ENCODE data around the gene CCT5. TPM values are rescaled to one million over a fixed set of nuclear protein-coding genes. Genes with fewer than 3 reads are reported as not detected.
"Not testable (repeated sequence)": the region's sequence is repeated elsewhere in the genome, so short reads cannot be mapped to it uniquely, and the experiment has no call there.

CCT5 gene
- total RNA-seq, 2 experiments from 2014 or later, result 224 to 241 TPM

- CTCF ChIA-PET, result no interaction called here
- no peaks in the 10 kb centered on the region for H3K9me3 Mint-ChIP-seq
- no peak overlapping the region for H3K4me3 Mint-ChIP-seq
- H3K4me1 Mint-ChIP-seq, result peaks cover 11% of the 10 kb centered on the region
- POLR2A ChIA-PET, result interaction anchor here (0.6 kb wide), 1 partner anchor 18 kb away, joined by 3 read pairs; the partner anchor contains the start of gene CCT5
- peaks cover 35% of the 10 kb centered on the region for H3K36me3 Mint-ChIP-seq (ENCODE audit: low read depth)
- no peak overlapping the region for H3K27ac Mint-ChIP-seq
- peaks cover 2% of the 10 kb centered on the region for H3K27me3 Mint-ChIP-seq
- DNase-seq, result no peak
These were observed 18.0 kb downstream of the CCT5 start for GRCh38 chr5:10268100-10268499.

- Mint-ChIP-seq H3K27me3 (peaks cover 2% of the 10 kb centered on the region), H3K27ac (peak overlapping the region; percentile 7), H3K4me3 (no peak overlapping the region), H3K4me1 (peaks cover 33% of the 10 kb centered on the region), H3K9me3 (peaks cover 6% of the 10 kb centered on the region), H3K36me3 (ENCODE audit: low read depth) (peaks cover 2% of the 10 kb centered on the region)
- ChIA-PET CTCF (no interaction called here), POLR2A (no interaction called here)
- no peak for DNase-seq
These were observed 22.2 kb downstream of the CCT5 start for GRCh38 chr5:10272053-10272874.

- CTCF ChIA-PET; H3K36me3 Mint-ChIP-seq (ENCODE audit: low read depth); H3K4me3 Mint-ChIP-seq; H3K27me3 Mint-ChIP-seq; DNase-seq; POLR2A ChIA-PET; H3K9me3 Mint-ChIP-seq: not testable (repeated sequence)
- Mint-ChIP-seq H3K4me1 (peaks cover 33% of the 10 kb centered on the region), H3K27ac (peak overlapping the region; percentile 7)
These were observed 22.8 kb downstream of the CCT5 start for GRCh38 chr5:10272875-10273209.

GRCh38 chr5:10275460-10275859 is 25.4 kb downstream of the CCT5 start:
- peaks cover 6% of the 10 kb centered on the region for H3K9me3 Mint-ChIP-seq
- POLR2A ChIA-PET, result no interaction called here
- CTCF ChIA-PET, result no interaction called here
- H3K4me1 Mint-ChIP-seq, result peaks cover 33% of the 10 kb centered on the region
- peaks cover 2% of the 10 kb centered on the region for H3K36me3 Mint-ChIP-seq (ENCODE audit: low read depth)
- H3K27ac Mint-ChIP-seq, result no peak overlapping the region
- H3K4me3 Mint-ChIP-seq, result no peak overlapping the region
- DNase-seq, result no peak
- peaks cover 2% of the 10 kb centered on the region for H3K27me3 Mint-ChIP-seq

GRCh38 chr5:10275991-10276390 is 25.9 kb downstream of the CCT5 start:
- peaks cover 6% of the 10 kb centered on the region for H3K9me3 Mint-ChIP-seq
- ChIA-PET POLR2A (no interaction called here), CTCF (no interaction called here)
- DNase-seq, result no peak
- peaks cover 31% of the 10 kb centered on the region for H3K4me1 Mint-ChIP-seq
- no peak overlapping the region for H3K4me3 Mint-ChIP-seq
- H3K27ac Mint-ChIP-seq, result no peak overlapping the region
- H3K36me3 Mint-ChIP-seq (ENCODE audit: low read depth), result peaks cover 2% of the 10 kb centered on the region
- H3K27me3 Mint-ChIP-seq, result peaks cover 2% of the 10 kb centered on the region

- POLR2A ChIA-PET, result interaction anchor here (0.6 kb wide), 1 partner anchor 116 kb away, joined by 4 read pairs; no protein-coding TSS in a partner anchor
- CTCF ChIA-PET, result no interaction called here
These were observed 26.6 kb downstream of the CCT5 start for GRCh38 chr5:10276691-10277090.

GRCh38 chr5:10277773-10278630 is 27.9 kb downstream of the CCT5 start:
- POLR2A ChIA-PET, result no interaction called here
- no peaks in the 10 kb centered on the region for H3K27me3 Mint-ChIP-seq
- peaks cover 2% of the 10 kb centered on the region for H3K36me3 Mint-ChIP-seq (ENCODE audit: low read depth)

More at GRCh38 chr5:10276691-10277090, 26.6 kb downstream of the CCT5 start:
- H3K36me3 Mint-ChIP-seq (ENCODE audit: low read depth), result peaks cover 2% of the 10 kb centered on the region
- peaks cover 6% of the 10 kb centered on the region for H3K9me3 Mint-ChIP-seq
- no peak overlapping the region for H3K4me3 Mint-ChIP-seq
- peaks cover 31% of the 10 kb centered on the region for H3K4me1 Mint-ChIP-seq
- no peaks in the 10 kb centered on the region for H3K27me3 Mint-ChIP-seq
- no peak overlapping the region for H3K27ac Mint-ChIP-seq
- DNase-seq, result no peak

GRCh38 chr5:10278658-10279279 is 28.7 kb downstream of the CCT5 start:
- peaks cover 4% of the 10 kb centered on the region for H3K9me3 Mint-ChIP-seq
- POLR2A ChIA-PET, result no interaction called here

More at GRCh38 chr5:10277773-10278630, 27.9 kb downstream of the CCT5 start:
- peaks cover 23% of the 10 kb centered on the region for H3K4me1 Mint-ChIP-seq
- no peak overlapping the region for H3K4me3 Mint-ChIP-seq
- CTCF ChIA-PET, result no interaction called here
- peaks cover 6% of the 10 kb centered on the region for H3K9me3 Mint-ChIP-seq
- no peak for DNase-seq
- H3K27ac Mint-ChIP-seq, result no peak overlapping the region

GRCh38 chr5:10279328-10279727 is 29.2 kb downstream of the CCT5 start:
- no peak overlapping the region for H3K4me3 Mint-ChIP-seq
- peaks cover 20% of the 10 kb centered on the region for H3K4me1 Mint-ChIP-seq
- peaks cover 2% of the 10 kb centered on the region for H3K36me3 Mint-ChIP-seq (ENCODE audit: low read depth)
- ChIA-PET POLR2A (no interaction called here), CTCF (interaction anchor here (0.8 kb wide), 1 partner anchor 10 kb away, joined by 4 read pairs; no protein-coding TSS in a partner anchor)
- no peak for DNase-seq
- no peak overlapping the region for H3K27ac Mint-ChIP-seq
- no peaks in the 10 kb centered on the region for H3K27me3 Mint-ChIP-seq
- H3K9me3 Mint-ChIP-seq, result no peaks in the 10 kb centered on the region

More at GRCh38 chr5:10278658-10279279, 28.7 kb downstream of the CCT5 start:
- DNase-seq, result no peak
- H3K27me3 Mint-ChIP-seq, result no peaks in the 10 kb centered on the region
- peaks cover 21% of the 10 kb centered on the region for H3K4me1 Mint-ChIP-seq
- CTCF ChIA-PET, result interaction anchor here (0.8 kb wide), 1 partner anchor 9 kb away, joined by 4 read pairs; no protein-coding TSS in a partner anchor
- H3K27ac Mint-ChIP-seq, result no peak overlapping the region
- peaks cover 2% of the 10 kb centered on the region for H3K36me3 Mint-ChIP-seq (ENCODE audit: low read depth)
- H3K4me3 Mint-ChIP-seq, result no peak overlapping the region

- peaks cover 17% of the 10 kb centered on the region for H3K4me1 Mint-ChIP-seq
- H3K9me3 Mint-ChIP-seq, result no peaks in the 10 kb centered on the region
- no peak for DNase-seq
- H3K27ac Mint-ChIP-seq, result no peak overlapping the region
- H3K27me3 Mint-ChIP-seq, result no peaks in the 10 kb centered on the region
- ChIA-PET CTCF (interaction anchor here (0.9 kb wide), 1 partner anchor 14 kb away, joined by 3 read pairs; no protein-coding TSS in a partner anchor), POLR2A (no interaction called here)
- no peaks in the 10 kb centered on the region for H3K36me3 Mint-ChIP-seq (ENCODE audit: low read depth)
- no peak overlapping the region for H3K4me3 Mint-ChIP-seq
These were observed 30.0 kb downstream of the CCT5 start for GRCh38 chr5:10279925-10280720.

GRCh38 chr5:10283927-10284635 is 34.0 kb downstream of the CCT5 start:
- no peak overlapping the region for H3K4me3 Mint-ChIP-seq
- peaks cover 13% of the 10 kb centered on the region for H3K4me1 Mint-ChIP-seq
- ChIA-PET CTCF (interaction anchor here (0.7 to 2.7 kb wide), 14 partner anchors 8 to 344 kb away, joined by 3 to 19 read pairs (median 4); no protein-coding TSS in a partner anchor), POLR2A (no interaction called here)
- H3K9me3 Mint-ChIP-seq, result no peaks in the 10 kb centered on the region
- H3K36me3 Mint-ChIP-seq (ENCODE audit: low read depth), result no peaks in the 10 kb centered on the region
- H3K27me3 Mint-ChIP-seq, result no peaks in the 10 kb centered on the region
- no peak overlapping the region for H3K27ac Mint-ChIP-seq
- DNase-seq, result peak; percentile 77

- POLR2A ChIA-PET; H3K36me3 Mint-ChIP-seq (ENCODE audit: low read depth); H3K4me3 Mint-ChIP-seq; H3K27ac Mint-ChIP-seq; H3K27me3 Mint-ChIP-seq; H3K9me3 Mint-ChIP-seq; CTCF ChIA-PET; DNase-seq: not testable (repeated sequence)
- peaks cover 13% of the 10 kb centered on the region for H3K4me1 Mint-ChIP-seq
These were observed 35.3 kb downstream of the CCT5 start for GRCh38 chr5:10285362-10285761.
